GM06990 (cell line): ENCODE results near the gene RHCG.
A peak's percentile ranks its signal among the peaks of the same experiment; 100 is the strongest.

Experiments
- DNase-seq: peaks from one replicate; pipeline ENCODE4 v3.0.0-alpha.2; 2011; ENCODE audit not compliant: insufficient read length; ENCODE audit errors: extremely low read depth
- H3K27me3 ChIP-seq: replicated peaks from 2 replicates; pipeline ENCODE4 v1.6.0; 2011; ENCODE audit warnings: low read length; ENCODE audit not compliant: control insufficient read depth, insufficient read depth
- H3K36me3 ChIP-seq: 2 replicates; pipeline ENCODE4 v1.5.1; 2011; ENCODE audit warnings: low read length; ENCODE audit not compliant: control insufficient read depth, insufficient read depth
- H3K4me3 ChIP-seq: replicated peaks from 2 replicates; pipeline ENCODE4 v1.5.1; 2011; ENCODE audit warnings: low read depth, mild to moderate bottlenecking, control low read depth, low read length
- CTCF ChIP-seq: IDR thresholded peaks from 2 replicates; pipeline ENCODE4 v1.5.1; 2011; ENCODE audit warnings: low read length, control low read depth, mild to moderate bottlenecking, inconsistent platforms; ENCODE audit not compliant: insufficient read depth, poor library complexity, severe bottlenecking

Gene RHCG

GRCh38 chr15:89496155-89497098 lies at the start of gene RHCG:
RHCG (minus strand) TSS chr15:89496583; CDS start chr15:89496544, 39 bp downstream.
- TF ChIP-seq CTCF: peak; percentile 16

GRCh38 chr15:89543389-89543788 lies 47.0 kb upstream of the RHCG start:
- Histone ChIP-seq H3K36me3 (no peaks in the 10 kb centered on the region), H3K27me3 (no peaks in the 10 kb centered on the region), H3K4me3 (no peak overlapping the region)
- TF ChIP-seq CTCF: no peak
- no peak for DNase-seq

More at GRCh38 chr15:89496155-89497098, at the start of gene RHCG:
- Histone ChIP-seq H3K36me3 (no peaks in the 10 kb centered on the region), H3K4me3 (no peak within 1 kb of the TSS), H3K27me3 (peaks cover 5% of the 10 kb centered on the region)
- no peak for DNase-seq

GRCh38 chr15:89542369-89542768 lies 46.0 kb upstream of the RHCG start:
- Histone ChIP-seq H3K36me3 (no peaks in the 10 kb centered on the region), H3K4me3 (no peak overlapping the region), H3K27me3 (no peaks in the 10 kb centered on the region)
- DNase-seq: no peak
- no peak for TF ChIP-seq CTCF

GRCh38 chr15:89539027-89539426 lies 42.6 kb upstream of the RHCG start:
- Histone ChIP-seq H3K36me3 (no peaks in the 10 kb centered on the region), H3K4me3 (no peak overlapping the region), H3K27me3 (no peaks in the 10 kb centered on the region)
- TF ChIP-seq CTCF: no peak
- DNase-seq: no peak

- Histone ChIP-seq H3K4me3 (no peak overlapping the region), H3K27me3 (no peaks in the 10 kb centered on the region), H3K36me3 (no peaks in the 10 kb centered on the region)
- no peak for TF ChIP-seq CTCF
- no peak for DNase-seq
Observed at GRCh38 chr15:89533861-89534544, 37.6 kb upstream of the RHCG start.
